GM10266 (cell line): ENCODE results near the gene PCSK7.

ENCODE experiments used
- DNase-seq: peaks from one replicate; pipeline ENCODE4 v3.0.0; 2012; ENCODE audit errors: extremely low spot score
- TF ChIP-seq, protein P1 (sequence below): IDR thresholded peaks from 2 replicates; pipeline ENCODE4 v1.5.1; 2012; ENCODE audit warnings: mild to moderate bottlenecking, low read depth; ENCODE audit not compliant: control insufficient read depth, insufficient read depth; ENCODE audit errors: missing control alignments

Gene PCSK7

DNA sequence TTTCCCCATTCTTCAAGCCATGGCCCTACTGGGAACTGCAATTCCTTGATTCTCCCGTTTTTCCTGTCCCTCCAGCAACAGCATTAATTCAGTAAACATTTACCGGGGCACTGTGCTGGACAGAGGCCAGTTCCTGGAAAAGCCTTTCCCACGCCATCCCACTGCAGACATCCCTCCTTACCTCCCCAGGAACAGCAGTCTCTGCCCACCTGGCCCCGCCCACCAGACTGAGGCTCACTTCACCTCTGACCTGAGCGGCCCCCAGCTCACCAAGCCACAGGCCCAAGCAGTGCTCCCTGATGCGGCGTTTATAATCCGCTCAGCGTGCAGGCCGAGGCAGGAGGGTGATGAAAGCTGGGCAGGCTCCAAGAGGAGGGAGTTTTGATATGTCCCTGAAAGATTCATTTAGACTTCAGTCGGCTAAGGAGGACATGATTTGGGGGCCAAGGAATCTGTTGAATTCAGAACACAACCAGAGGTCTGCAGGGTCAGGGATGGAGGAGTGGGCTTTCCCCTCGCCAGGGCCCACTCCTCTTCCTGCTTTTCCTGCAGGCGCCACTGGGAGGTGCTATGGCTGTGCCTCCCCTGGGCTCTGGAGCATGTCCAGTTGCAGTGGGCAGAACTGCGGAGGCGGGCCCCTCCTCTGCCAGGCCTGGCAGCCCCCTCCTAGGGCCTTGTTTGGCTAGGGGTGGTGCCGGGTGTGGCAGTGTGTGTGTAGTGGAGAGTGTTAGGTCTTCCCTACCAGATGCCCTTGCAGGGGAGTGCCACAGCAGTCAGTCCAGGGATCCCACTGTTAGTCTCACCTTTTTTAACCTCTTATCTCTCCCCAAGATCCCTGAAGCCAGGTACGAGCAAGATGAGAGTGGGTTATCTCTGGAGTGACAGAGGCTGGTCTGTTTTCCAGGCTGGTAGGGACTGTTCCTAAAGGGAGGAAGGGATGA is 34.1 kb downstream of the PCSK7 start:
- DNase-seq = no peak

DNA sequence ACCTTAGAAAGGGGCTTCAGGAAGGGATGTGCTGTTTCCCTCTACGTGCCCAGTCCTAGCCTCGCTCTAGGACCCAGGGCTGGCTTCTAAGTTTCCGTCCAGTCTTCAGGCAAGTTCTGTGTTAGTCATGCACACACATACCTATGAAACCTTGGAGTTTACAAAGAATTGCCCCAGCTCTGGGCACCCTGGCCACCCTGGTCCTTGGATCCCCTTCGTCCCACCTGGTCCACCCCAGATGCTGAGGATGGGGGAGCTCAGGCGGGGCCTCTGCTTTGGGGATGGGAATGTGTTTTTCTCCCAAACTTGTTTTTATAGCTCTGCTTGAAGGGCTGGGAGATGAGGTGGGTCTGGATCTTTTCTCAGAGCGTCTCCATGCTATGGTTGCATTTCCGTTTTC is 34.9 kb downstream of the PCSK7 start:
- TF ChIP-seq, protein P1, sequence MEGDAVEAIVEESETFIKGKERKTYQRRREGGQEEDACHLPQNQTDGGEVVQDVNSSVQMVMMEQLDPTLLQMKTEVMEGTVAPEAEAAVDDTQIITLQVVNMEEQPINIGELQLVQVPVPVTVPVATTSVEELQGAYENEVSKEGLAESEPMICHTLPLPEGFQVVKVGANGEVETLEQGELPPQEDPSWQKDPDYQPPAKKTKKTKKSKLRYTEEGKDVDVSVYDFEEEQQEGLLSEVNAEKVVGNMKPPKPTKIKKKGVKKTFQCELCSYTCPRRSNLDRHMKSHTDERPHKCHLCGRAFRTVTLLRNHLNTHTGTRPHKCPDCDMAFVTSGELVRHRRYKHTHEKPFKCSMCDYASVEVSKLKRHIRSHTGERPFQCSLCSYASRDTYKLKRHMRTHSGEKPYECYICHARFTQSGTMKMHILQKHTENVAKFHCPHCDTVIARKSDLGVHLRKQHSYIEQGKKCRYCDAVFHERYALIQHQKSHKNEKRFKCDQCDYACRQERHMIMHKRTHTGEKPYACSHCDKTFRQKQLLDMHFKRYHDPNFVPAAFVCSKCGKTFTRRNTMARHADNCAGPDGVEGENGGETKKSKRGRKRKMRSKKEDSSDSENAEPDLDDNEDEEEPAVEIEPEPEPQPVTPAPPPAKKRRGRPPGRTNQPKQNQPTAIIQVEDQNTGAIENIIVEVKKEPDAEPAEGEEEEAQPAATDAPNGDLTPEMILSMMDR = no peak
- no peak for DNase-seq

More for the DNA sequence above, 34.1 kb downstream of the PCSK7 start:
- TF ChIP-seq, protein P1 = peak; percentile 29

DNA sequence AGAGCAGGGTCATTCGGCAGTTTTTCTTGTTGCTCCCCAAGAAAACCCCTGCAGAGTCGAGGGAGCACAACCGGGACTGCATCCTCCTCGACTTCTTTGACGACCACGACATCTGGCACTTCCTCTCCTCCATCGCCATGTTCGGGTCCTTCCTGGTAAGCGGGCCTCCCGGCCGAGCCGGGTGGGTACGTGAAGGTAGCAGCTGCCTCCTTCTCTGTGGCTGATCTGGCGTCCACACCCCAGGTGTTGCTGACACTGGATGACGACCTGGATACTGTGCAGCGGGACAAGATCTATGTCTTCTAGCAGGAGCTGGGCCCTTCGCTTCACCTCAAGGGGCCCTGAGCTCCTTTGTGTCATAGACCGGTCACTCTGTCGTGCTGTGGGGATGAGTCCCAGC is 36.1 kb downstream of the PCSK7 start:
- DNase-seq = no peak
- TF ChIP-seq, protein P1 = no peak

DNA sequence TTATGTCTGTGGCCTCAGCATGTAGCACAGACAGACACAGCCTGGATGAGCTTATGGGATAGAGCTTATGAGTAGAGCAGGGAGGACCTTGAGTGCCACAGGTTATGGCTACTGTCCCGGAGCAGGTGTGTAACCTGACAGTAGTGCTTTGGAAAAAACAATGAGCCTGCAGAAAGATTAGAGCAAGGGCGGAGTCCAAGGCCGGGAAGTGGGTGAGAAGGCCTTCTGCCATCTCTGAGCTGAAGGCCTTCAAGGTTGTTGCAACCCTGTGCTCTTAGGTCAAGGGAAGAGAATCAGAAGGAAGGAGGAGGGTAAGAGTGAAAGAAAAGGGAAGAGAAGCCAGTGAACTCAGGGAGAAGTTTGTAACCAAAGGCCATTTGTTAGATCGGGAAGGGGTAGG is 36.6 kb downstream of the PCSK7 start:
- TF ChIP-seq, protein P1 = no peak
- no peak for DNase-seq

DNA sequence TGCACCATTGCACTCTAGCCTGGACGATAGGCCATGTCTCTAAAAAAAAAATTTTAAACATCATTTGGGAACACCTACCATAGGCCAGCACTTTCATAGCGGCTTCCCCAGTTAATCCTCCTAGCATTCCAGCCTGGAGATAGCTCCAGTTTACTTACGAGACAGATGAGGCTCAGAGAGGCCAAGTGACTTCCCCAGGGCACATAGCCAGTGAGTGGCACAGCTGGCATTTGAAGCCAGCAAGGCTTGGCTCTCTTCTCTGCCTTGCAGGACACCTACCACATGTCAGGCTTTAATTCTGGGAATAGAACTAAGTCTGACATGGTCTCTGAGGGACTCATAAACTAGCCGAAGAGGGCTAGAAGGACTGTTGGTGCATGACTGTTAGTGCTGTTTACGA is 37.6 kb downstream of the PCSK7 start:
- TF ChIP-seq, protein P1 = no peak
- DNase-seq = no peak

DNA sequence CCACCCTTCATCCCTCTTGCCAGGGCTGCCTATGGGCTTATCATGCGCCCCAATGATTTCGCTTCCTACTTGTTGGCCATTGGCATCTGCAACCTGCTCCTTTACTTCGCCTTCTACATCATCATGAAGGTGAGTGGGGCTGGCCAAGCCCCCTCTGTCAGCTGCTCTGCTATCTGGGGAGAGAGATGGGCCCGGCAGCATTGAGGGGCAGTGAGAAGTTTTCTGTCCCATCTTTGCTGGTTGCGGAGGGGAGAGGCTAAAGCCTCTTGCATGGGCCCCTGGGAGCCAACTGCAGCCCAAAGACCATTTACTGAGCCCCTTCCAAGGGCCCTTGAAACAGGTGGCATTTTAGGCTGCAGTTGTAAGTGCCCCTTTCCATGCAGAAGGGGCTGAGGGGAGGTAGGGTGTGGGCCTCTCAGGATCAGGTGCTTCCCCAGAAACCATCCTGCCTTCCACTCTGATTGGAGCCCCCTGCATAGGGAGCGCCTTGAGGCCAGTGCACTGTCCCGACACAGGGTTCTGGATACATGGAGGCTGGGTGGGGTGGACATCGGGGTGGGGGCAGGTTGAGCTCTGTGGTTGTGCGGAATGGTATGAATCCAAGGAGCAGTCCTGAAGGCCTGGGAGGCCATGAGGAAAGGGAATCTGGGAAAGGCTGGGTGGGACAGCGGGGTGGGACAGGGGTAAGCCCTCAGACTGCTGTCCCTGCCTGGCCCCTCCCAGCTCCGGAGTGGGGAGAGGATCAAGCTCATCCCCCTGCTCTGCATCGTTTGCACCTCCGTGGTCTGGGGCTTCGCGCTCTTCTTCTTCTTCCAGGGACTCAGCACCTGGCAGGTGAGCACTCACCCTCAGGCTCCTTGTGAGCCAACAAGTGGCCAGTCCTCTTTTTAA is 38.5 kb downstream of the PCSK7 start:
- TF ChIP-seq, protein P1 = no peak
- no peak for DNase-seq
